Daoy (cell line): Measurements from ENCODE around the gene PIK3R3. TPM values are rescaled to one million over a fixed set of nuclear protein-coding genes. Genes with fewer than 3 reads are reported as not detected.

ENCODE experiments used
- total RNA-seq: library from RNA; depleted of rRNA; stranded (reverse); fragments of >200 nt; shearing (Covaris generic); gene quantifications from 2 replicates; pipeline ENCODE4 v1.2.3, GENCODE V29; 2014; rRNA removed

The PIK3R3 gene
- total RNA-seq, 1 experiment from 2014 or later, result 17.7 TPM

Other genes with a start within 250 kb of the PIK3R3 start
- 2.7 TPM in 1 of 2 replicates, not detected in the other for gene TSPAN1, start 42.5 kb upstream of the PIK3R3 start, total RNA-seq
- not detected in 2 replicates for gene P3R3URF, start 43.9 kb upstream of the PIK3R3 start, total RNA-seq
- 59.4 and 62.5 TPM in 2 replicates for gene POMGNT1, start 65.8 kb upstream of the PIK3R3 start, total RNA-seq
- gene LURAP1, start 70.7 kb upstream of the PIK3R3 start, total RNA-seq, result not detected in 2 replicates
- gene RAD54L, start 115.1 kb upstream of the PIK3R3 start, total RNA-seq, result 19.9 and 22.5 TPM in 2 replicates
- 50.2 and 61.0 TPM in 2 replicates for gene LRRC41, start 171.0 kb upstream of the PIK3R3 start, total RNA-seq
- gene UQCRH, start 171.1 kb upstream of the PIK3R3 start, total RNA-seq, result 1,306 and 1,452 TPM in 2 replicates
- gene NSUN4, start 208.2 kb upstream of the PIK3R3 start, total RNA-seq, result 22.3 and 30.6 TPM in 2 replicates